Peyer's patch (tissue), 4 donors: ENCODE measurements around the gene NBL1. TPM values are rescaled to one million over a fixed set of nuclear protein-coding genes. Genes with fewer than 3 reads are reported as not detected.

Experiments
- DNase-seq, 3 donors: peaks; one replicate each; pipeline ENCODE4 v3.0.0-alpha.2; 2017 to 2019
- H3K27ac ChIP-seq, 4 donors: fragments of 200-600 bp; sonication (generic); one replicate each; pipeline ENCODE4 v1.5.1; 2016 to 2019
- H3K27me3 ChIP-seq, 2 donors: fragments of 200-600 bp; sonication (generic); one replicate each; pipeline ENCODE4 v1.5.1; 2019
- H3K36me3 ChIP-seq, 3 donors: fragments of 200-600 bp; sonication (generic); one replicate each; pipeline ENCODE4 v1.5.1; 2016 to 2019
- H3K4me1 ChIP-seq, 4 donors: fragments of 200-600 bp; sonication (generic); one replicate each; pipeline ENCODE4 v1.5.1; 2016 to 2019
- H3K4me3 ChIP-seq, 4 donors: fragments of 200-600 bp; sonication (generic); 1 replicate in 3 of 4; 2 replicates in 1 of 4; pipeline ENCODE4 v1.5.1; 2016 to 2019; ENCODE audit warnings: mild to moderate bottlenecking in 1 of 4
- H3K9me3 ChIP-seq, 4 donors: fragments of 200-600 bp; sonication (generic); one replicate each; pipeline ENCODE4 v1.5.1; 2016 to 2019; ENCODE audit warnings: mild to moderate bottlenecking in 1 of 4
- POLR2A ChIP-seq, 2 donors: fragments of 450-650 bp; IDR thresholded peaks; one replicate each; pipeline ENCODE4 v1.5.1; 2017; ENCODE audit warnings: antibody characterized with exemption in 2 of 2, mild to moderate bottlenecking in 2 of 2, moderate library complexity in 2 of 2
- total RNA-seq, 4 donors: library from RNA; depleted of rRNA; stranded (reverse); fragments of >200 nt; gene quantifications; one replicate each; pipeline ENCODE4 v1.1.0, GENCODE V29; 2016
- TF ChIP-seq, protein P1 (sequence below), 6 experiments: fragments of 450-650 bp in 4 of 6; fragments of 200-600 bp in 2 of 6; sonication (generic) in 1 of 6; IDR thresholded peaks; one replicate each; pipeline ENCODE4 v1.5.1; 2017 to 2019; ENCODE audit warnings: antibody characterized with exemption in 6 of 6, mild to moderate bottlenecking in 3 of 6, moderate library complexity in 1 of 6

The NBL1 gene
- total RNA-seq, 4 donors from 2014 or later, result 187 to 348 (median 289) TPM

DNA sequence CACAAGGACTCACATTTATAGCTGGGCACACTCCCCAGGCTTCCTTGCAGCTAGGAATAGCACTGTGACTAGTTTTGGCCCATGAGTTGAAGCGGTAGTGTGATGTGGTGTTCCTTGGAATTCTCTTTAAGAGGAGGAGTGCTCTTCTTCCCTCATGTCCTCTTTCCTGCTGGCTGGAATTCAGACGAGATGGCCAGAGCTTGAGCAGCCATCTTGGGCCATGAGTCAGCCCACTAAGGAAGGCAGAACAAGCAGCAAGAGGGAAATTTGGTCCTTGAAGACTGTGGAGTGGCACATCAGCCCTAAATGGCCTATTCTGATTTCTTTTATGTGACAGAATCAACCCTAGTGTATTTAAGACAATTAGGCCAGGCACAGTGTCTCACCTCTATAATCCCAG, 40.6 kb downstream of the NBL1 start:
- peaks cover 0 to 10% (median 0%) of the 10 kb centered on the region in 3 donors for H3K36me3 ChIP-seq
- H3K9me3 ChIP-seq, result peaks cover 0 to under 1% (median 0%) of the 10 kb centered on the region in 4 donors
- H3K4me1 ChIP-seq, result no peaks in the 10 kb centered on the region
- no peak overlapping the region for H3K27ac ChIP-seq
- no peak for TF ChIP-seq POLR2A (IDR thresholded peaks at IDR 0.05)
- TF ChIP-seq, protein P1, sequence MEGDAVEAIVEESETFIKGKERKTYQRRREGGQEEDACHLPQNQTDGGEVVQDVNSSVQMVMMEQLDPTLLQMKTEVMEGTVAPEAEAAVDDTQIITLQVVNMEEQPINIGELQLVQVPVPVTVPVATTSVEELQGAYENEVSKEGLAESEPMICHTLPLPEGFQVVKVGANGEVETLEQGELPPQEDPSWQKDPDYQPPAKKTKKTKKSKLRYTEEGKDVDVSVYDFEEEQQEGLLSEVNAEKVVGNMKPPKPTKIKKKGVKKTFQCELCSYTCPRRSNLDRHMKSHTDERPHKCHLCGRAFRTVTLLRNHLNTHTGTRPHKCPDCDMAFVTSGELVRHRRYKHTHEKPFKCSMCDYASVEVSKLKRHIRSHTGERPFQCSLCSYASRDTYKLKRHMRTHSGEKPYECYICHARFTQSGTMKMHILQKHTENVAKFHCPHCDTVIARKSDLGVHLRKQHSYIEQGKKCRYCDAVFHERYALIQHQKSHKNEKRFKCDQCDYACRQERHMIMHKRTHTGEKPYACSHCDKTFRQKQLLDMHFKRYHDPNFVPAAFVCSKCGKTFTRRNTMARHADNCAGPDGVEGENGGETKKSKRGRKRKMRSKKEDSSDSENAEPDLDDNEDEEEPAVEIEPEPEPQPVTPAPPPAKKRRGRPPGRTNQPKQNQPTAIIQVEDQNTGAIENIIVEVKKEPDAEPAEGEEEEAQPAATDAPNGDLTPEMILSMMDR (IDR thresholded peaks at IDR 0.05), result no peak
- H3K4me3 ChIP-seq, result no peak overlapping the region
- DNase-seq, result no peak
- H3K27me3 ChIP-seq, result no peaks in the 10 kb centered on the region

DNA sequence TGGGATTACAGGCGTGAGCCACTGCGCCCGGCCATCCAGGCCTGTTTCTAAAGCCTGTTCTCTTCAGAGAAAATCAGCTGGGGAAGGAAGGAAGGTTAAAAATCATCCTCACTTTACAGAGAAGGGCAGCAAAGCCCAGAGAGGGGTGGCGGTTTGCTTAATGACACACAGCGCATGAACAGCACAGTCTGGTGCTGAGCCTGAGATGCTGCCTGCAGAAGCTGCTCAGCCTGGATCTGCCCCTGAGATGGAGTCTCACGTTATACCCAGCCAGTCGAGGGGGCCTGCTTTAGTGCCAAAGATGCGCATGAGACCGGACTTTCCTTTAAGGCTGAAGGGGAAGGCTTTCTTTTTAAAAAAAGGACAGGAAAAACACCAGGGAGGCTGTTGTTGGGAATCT, 41.9 kb downstream of the NBL1 start:
- no peak overlapping the region for H3K27ac ChIP-seq
- TF ChIP-seq, protein P1 (IDR thresholded peaks at IDR 0.05), result no peak
- no peak for TF ChIP-seq POLR2A (IDR thresholded peaks at IDR 0.05)
- no peak for DNase-seq
- H3K9me3 ChIP-seq, result peaks cover 0 to 9% (median 0%) of the 10 kb centered on the region in 4 donors
- peaks cover 0 to 17% (median 0%) of the 10 kb centered on the region in 3 donors for H3K36me3 ChIP-seq
- no peaks in the 10 kb centered on the region for H3K4me1 ChIP-seq
- H3K27me3 ChIP-seq, result no peaks in the 10 kb centered on the region
- H3K4me3 ChIP-seq, result no peak overlapping the region

DNA sequence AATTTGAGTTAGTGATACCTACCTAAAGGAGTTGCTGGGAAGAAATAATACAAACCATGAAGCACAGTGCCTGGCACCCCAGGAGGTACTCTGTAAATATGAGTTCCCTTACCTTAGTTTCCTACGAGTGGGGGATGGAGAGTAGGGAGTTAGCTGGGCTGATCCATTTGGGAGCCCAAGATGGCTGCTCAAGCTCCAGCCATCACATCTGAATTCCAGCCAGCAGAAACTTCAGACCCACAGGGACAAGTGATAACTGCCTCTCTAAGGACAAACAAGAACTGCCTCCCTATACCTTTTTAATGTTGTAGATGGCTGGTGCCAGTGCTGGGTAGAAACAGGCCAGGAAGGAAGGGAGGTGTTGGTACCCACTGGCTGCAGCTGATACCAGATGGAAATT, 43.3 kb downstream of the NBL1 start:
- Histone ChIP-seq H3K9me3 (peaks cover 0 to 9% (median 0%) of the 10 kb centered on the region in 4 donors), H3K4me3 (no peak overlapping the region), H3K36me3 (peaks cover 0 to 26% (median 0%) of the 10 kb centered on the region in 3 donors)

DNA sequence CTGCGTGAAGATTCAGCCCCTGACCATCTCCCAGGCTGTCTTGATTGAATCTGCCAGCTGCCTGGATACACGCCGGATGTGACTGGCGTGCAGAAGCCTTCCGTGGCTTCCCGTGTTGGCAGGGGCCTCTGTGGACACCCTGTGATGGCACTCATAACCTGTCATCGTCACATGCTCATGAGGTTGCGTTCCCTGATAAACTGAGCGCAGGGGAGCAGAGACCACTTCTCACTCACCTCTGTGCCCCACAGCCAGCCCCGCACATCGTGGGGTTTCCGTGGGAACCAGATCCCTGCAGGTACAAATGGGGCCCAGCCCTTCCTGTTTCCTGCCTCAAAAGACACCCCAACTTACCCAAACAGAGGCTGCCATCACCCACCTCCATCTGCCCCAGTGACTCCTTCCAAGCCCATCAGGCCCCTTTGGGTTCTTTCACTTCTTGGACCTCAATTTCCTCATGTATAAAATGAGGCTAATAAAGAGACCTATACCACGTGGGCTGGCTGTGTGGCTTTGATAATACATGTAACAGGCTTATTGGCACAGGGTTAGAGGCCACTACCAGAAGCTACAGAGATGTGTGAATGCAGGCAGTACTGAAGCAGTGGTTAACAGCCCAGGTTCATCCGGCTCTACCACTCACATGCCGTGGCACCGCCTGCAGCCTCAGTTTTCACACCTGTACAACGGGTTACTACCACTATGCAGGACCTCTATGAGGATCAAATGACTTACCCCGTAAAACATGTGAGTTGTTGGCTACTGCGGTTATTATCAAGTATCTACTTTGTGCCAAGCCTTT, 44.1 kb downstream of the NBL1 start:
- H3K4me3 ChIP-seq, result no peak overlapping the region
- peak overlapping the region in 1 of 4 donors; percentile 17 for H3K27ac ChIP-seq
- H3K9me3 ChIP-seq, result peaks cover 0 to 9% (median 0%) of the 10 kb centered on the region in 4 donors
- H3K27me3 ChIP-seq, result no peaks in the 10 kb centered on the region
- no peaks in the 10 kb centered on the region for H3K4me1 ChIP-seq
- peak in 1 of 3 donors; percentile 28 for DNase-seq
- TF ChIP-seq POLR2A (IDR thresholded peaks at IDR 0.05), result no peak
- TF ChIP-seq, protein P1 (IDR thresholded peaks at IDR 0.05), result no peak
- H3K36me3 ChIP-seq, result peaks cover 0 to 27% (median 0%) of the 10 kb centered on the region in 3 donors

More for the DNA sequence above, 43.3 kb downstream of the NBL1 start:
- H3K4me1 ChIP-seq, result no peaks in the 10 kb centered on the region
- peak overlapping the region in 1 of 4 donors; percentile 17 for H3K27ac ChIP-seq
- H3K27me3 ChIP-seq, result no peaks in the 10 kb centered on the region
- TF ChIP-seq, protein P1 (IDR thresholded peaks at IDR 0.05), result no peak
- TF ChIP-seq POLR2A (IDR thresholded peaks at IDR 0.05), result no peak
- no peak for DNase-seq

DNA sequence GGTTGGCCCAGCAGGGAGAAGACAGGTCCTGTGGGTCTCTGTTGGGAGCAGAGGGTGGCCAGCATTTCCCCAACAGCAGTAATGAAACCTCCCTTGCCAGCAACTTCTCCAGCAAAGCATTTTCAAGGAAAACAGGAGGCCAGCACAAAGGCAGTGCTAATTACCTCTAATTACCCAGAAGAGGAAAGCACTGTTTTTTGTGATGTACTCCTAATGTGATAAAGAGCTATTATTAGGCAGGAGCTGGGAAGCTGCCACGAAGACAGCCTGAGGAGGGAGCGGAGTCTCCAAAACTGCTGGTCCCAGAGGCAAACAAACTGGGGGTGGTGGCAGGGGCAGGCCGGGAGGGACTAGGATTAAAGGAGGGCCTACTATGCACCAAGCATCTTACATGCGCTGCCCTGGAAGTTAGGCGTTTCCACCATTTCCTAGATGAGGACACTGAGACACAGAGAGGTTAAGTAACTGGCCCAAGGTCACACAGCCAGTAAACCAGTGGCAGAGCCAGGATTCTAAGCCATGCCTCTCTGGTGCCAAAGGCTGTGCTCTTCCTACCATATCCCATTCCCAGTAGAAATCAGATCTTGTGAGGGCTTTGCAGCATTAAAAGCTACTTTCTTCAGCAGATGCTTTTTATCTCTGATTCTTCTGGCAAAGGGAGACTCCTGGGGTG, 45.1 kb downstream of the NBL1 start:
- no peak for TF ChIP-seq POLR2A (IDR thresholded peaks at IDR 0.05)
- TF ChIP-seq, protein P1 (IDR thresholded peaks at IDR 0.05), result no peak
- no peaks in the 10 kb centered on the region for H3K27me3 ChIP-seq
- peaks cover 0 to 9% (median 0%) of the 10 kb centered on the region in 4 donors for H3K9me3 ChIP-seq
- no peak overlapping the region for H3K4me3 ChIP-seq
- peak overlapping the region in 1 of 4 donors; percentile 17 for H3K27ac ChIP-seq
- H3K36me3 ChIP-seq, result peaks cover 0 to 36% (median 0%) of the 10 kb centered on the region in 3 donors
- H3K4me1 ChIP-seq, result no peaks in the 10 kb centered on the region
- DNase-seq, result no peak
